ENCODE measurements around the gene CHSY3.

The CHSY3 gene

DNA sequence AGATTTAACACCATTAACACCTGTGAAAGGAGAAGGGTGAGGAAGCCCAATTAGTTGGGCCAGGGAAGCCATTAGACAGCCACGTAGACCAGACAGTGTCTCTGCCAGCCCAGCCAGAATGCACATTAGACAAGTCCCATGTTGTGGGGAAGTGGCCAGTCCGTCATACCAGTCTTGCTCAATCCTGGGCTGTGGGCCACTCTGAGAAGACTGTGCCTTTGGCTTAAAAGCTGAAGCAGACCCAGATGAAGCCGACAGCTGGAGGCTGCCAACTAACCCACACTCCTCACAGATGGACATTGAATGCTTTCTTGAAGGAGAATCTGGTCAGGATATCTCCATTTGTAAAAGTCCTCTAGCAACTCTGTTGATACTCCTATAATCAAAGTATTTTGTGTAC, 128.5 kb downstream of the CHSY3 start:
- DNase-seq = no peak

DNA sequence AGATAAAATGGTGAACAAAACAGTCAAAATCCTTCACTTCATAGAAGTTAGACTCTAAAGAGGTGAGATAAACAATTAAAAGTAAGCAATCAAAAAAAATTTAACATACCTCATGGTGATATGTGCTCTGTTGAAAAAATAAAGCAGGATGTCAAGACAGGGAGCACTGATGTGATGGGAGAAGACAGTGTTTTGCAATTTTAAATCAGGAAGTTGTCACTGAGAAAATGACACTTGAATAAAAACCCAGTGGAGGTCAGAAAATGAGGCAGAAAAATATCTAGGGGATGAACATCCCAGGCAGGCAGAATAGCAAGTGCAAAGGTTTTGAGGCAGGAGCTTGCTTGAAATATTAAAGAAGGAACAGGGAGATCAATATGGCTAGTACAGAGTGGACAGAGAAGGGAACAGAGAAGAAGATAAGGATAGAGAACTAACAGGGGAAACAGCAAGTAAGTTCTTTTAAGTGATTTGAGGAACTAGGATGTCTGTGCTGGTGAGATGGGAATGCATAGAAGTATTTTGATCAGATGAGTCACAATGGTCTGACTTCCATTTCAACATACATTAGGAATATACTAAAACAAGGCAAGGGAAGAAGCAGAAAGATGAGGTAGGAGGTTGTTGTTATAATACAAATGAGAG, 130.4 kb downstream of the CHSY3 start:
- DNase-seq = peak; percentile 60

DNA sequence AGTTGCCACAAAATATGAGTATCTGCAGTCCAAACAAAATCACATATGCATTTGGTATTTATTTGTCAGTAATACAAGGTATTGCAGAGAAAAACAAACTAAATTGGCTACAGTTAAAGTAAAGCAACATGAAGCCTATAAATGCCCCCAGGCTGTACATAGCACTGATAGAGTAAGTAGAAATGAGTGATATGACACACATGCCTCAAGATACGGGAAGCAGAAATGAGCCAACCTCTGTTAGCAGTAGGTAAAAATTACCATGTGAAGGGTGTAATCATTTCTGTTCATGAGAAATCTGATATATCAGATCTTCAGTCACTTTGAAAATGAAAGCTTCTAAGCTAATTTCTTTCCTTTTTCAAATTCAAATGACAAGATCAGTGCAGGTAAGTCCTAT, 131.1 kb downstream of the CHSY3 start:
- peak; percentile 58 for DNase-seq

DNA sequence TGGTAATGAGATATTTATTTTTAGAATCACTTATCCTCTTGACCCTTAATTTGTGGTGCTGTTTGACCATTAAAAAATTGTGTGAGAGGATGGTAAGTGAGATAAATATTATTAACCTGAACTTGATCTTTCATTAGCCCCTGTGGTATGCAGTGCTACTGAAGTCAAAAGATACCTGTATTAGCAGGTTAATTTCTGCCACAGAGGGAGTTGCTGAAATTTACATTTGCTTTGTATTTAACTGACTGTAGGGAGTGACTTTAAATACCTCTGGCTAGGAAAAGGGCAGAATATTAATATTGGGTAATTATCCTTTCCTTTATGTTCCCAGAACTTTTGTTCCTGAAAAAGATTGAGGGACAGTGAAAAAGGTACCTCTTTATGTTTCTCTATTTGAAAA, 133.6 kb downstream of the CHSY3 start:
- DNase-seq = no peak

DNA sequence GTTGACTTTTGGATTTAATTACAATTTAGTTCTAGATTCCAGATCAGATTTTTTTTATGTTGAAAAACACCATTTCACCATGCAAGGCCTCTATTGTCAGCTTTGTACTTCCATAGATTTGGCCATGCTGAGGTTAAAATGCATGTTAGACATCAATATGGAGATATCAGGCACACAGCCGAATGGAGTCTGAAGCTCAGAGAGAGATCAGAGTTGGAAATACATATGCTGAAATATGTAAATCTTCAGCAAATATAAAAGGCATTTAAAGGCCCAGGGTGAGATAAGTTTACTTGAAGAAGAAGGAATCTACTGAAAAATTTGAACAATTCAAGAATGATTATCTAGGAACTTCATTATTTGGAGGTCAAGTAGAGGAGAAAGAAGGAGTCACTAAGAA, 139.6 kb downstream of the CHSY3 start:
- DNase-seq = no peak

DNA sequence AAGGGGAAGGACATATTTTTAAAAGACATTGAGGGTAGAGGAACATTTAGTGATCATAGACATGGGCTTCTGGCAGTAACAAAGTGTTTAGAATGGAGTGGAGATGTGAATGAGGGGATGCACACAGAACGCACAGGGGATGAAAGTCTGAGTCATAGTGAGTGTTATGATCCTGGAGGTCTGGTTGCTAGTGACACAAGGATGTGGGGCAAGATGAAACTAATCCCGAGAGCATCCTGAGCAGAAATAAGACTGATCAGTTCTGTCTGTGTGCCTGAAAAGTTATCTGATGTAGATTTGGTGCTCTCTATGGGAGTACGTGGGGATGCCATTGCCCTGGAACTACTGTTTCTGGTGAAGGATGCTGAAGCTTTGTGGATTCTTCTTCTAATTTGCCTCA, 141.1 kb downstream of the CHSY3 start:
- no peak for DNase-seq

DNA sequence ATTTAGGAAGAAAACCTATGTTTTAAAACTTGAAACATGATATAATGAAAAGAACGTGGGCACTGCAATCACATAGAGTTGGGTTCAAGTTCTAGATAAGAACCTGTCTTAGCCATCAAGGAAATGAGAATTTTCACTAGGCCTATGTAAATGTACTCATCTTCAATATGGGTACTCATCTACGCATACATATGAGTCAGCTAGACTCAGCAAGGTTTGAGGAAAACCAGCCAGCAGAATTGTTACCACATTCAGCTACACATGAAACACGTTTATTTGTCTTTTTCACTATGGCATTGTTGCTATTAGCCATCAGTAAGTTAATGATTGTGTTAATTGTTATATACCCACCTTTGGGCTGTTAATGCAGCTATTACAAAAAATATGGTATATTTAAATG, 146.3 kb downstream of the CHSY3 start:
- DNase-seq = no peak

DNA sequence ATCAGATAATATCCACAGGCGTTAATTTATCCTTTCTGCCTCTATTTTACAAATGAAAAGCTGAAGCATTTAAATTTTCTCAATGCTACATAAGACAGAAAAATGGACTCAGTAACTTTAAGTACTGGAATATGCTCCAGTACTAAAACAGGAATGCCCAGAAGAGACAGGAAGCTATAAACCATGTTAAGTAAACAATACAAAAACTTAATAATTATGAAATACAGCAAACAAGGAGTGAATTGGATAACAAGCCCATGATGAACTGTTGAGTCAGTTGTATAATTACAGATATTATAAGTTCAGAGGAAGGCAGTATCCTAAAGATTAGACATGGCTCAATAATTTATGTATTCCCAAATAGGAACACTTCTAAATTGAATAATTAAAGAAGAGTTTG, 148.5 kb downstream of the CHSY3 start:
- no peak for DNase-seq

DNA sequence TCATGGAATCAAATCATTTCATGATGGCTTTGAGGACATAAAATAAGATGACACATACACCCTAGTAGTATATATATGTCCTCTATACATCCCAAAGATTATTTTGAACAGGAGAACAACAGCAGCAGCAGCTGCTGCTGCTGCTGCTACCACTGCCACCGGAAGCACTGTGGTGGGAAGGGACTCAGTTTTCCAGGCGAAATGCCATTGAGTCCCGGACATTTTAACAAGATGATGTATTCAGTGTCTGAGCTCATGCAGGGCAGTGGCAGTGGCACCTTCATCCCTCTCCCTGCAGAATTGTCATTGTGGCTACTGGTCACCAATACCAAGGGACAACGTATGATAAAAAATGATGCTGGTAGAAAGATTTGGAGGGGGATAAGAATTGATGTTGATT, 151.3 kb downstream of the CHSY3 start:
- no peak for DNase-seq

DNA sequence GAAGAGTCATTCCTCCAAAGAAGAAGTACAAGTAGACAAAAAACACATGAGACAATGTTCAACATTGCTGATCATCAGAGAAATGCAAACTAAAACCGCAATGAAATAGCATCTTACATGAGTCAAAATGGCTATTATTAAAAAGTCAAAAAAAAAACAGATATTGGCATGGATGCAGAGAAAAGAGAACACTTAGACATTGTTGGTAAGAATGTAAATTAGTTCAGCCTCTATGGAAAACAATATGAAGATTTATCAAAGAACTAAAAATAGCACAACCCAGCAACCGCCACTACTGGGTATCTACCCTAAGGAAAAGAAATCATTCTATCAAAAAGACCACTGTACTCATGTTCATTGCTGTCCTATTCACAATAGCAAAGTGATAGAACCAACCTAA, 157.5 kb downstream of the CHSY3 start:
- DNase-seq = no peak

DNA sequence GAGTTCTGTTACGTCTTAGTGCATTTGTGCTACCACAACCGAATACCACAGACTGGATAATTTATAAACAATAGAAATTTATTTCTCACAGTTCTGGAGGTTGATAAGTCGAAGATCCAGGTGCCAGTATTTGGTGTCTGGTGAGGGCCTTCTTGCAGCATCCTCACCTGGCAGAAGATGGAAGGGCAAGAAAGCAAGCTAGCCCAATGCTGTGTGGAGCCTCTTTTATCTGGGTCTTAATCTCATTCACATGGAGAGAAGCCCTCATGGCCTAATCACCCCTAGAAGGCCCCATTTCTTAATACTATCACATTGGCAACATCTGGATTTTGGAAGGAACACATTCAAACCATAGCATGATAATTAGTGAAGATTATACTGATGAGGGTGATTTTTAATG, 159.3 kb downstream of the CHSY3 start:
- no peak for DNase-seq

DNA sequence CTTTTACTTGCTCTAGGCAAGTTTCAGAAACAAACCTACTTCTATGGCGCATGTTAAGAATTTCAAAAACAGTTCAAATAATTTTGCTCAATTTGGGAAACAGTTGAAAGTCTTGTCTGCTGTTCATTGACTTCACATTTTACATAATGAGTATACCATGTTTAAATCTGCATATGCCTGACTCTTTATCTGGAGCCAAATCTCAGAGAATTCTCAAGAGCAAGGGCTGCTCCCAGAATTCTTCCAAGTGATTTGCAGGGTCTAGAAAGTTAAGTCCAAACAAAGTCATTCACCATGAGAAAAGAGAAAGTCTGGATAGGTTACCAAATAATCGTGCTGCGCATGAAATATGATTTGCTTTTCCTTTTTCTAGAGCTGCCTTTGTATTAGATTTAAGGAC, 160.2 kb downstream of the CHSY3 start:
- no peak for DNase-seq

DNA sequence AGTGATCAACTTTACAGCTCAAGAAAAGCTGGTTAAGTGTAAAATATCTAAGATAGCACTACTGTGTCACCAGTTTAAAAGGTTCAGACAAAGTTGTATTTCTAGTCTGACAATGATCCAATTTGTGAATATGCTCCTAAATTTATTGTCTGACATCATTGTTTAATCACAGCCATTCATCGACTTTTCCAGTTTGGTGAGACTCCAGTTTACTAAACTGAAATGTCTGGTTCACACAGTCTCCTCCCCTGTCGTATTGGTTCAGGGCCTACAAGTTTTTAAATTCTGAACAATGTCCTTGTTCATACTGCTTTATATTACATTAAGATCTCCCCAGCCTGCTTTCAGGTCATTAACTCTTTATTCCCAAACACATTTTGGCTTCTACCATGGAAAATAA, 161.4 kb downstream of the CHSY3 start:
- DNase-seq = no peak

DNA sequence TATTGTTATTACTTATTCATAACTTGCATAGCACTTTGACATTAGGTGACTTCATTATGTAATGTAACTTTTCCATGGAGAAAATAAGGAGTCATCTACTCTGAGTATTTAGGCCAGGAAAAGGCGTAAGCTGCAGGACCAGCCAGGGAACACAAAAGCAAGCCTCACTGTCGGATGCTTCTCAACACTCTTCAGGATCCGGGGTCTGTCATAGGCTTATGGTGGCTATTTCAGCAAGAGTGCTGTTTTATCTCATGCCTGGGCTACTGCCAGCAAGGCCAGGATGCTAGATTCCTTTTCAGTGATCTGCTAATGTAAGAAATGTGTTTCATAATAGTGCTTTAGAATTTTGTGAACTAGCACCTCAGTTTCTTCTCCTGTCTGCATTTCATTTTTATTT, 162.4 kb downstream of the CHSY3 start:
- peak; percentile 5 for DNase-seq

DNA sequence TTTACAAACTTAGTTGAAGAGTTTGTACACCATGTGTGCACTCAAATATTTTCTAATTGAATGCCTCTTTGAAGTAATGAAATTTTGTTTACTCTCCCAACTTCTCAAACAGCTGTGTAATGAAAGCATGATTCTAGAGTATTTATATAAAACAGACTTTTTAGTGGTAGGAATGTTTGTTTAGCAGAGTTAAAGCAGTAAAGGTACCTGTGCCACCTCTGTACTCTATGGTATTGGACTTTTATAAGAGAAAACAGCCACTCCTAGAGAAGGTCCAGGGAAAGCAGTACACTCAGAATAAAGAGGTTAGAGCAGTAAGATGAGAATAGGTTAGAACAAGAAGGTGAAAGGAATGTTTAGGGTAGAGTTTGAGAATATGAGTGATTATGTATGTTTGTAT, 163.1 kb downstream of the CHSY3 start:
- DNase-seq = no peak

DNA sequence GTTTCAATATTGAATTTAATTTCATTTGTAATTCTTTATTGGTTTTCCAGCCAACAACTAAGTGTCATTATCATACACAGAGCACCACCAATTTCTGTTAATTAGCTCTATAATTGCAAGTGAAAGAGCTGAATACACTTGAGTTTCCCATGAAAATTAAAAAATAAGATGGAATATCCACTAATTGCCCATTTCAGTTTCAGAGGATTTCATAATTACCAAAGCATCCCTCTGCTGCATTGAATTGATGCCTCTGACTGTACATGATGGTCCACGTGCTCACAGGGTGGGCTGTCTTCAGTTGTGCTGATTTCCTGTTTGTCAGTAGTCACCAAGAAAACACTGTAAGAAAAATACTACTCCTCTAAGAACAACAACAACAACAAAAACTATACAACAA, 163.8 kb downstream of the CHSY3 start:
- DNase-seq = no peak

DNA sequence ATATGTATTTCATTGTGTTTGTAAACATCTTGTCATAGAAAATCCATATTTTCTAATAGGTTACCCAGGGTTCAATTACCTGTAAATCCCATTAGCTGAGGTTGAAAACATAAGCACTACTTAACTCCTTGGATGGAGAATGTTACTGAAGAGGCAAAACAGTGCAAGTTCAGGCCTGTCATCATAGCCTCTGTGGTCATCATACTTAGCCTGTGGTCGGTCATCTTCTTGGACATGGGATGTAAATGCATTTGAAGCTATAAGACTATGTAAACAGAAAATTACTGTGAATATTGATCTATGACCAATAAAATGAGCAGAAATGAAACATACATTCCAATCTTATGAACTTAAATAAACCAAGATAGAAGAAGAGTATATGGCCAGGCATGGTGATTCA, 164.7 kb downstream of the CHSY3 start:
- DNase-seq = no peak

DNA sequence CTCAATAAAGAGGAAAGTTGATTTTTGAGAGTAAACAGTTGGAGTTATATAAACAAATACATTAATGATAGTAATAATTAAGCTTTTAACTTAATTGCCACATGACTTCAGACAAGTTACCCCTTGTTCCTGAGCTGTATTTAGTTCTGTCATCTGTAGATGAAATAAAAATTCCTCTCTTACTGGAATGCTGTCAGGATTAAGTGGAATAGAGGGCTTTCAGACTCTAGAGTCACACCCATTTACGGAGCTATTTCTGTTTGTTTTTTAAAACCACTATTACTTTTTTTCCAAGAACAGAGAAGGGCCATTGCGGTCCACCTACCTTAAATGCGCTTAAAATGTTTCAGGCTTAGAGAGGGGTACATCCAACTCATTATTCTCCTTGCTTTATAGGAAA, 170.6 kb downstream of the CHSY3 start:
- no peak for DNase-seq

DNA sequence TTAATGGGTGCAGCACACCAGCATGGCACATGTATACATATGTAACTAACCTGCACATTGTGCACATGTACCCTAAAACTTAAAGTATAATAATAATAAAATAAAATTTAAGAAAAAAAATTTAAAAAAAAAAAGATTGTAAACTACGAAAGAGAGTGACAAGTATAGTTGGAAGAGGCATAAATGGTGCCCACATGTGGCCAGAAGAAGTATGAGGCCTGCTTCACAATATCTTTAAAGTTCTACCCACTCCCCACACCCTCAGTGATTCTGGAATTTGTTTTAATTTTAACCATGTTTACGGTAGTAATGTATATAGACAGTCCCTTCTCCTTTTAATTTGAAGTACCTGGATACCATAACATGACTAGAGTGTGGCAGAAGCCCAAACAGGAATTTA, 172.7 kb downstream of the CHSY3 start:
- DNase-seq = no peak

DNA sequence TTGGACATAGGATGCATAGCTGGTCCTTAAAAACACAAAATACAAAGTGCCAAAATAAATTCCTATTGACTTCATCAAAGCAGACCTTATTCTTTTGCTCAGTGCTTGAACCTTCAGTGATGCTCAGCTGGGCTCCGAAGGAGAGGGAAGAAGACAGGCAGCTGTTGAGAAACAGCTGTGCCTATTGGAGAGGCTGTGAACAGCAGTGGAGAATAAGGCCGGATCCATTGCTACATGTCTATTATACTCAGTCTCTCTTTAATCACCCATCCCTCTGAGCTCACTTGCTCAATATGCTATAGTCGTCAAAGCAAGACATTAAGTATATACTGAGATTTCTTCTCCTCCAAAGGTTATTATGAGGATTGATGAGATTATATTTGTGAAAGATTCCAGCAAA, 174.4 kb downstream of the CHSY3 start:
- DNase-seq = no peak

DNA sequence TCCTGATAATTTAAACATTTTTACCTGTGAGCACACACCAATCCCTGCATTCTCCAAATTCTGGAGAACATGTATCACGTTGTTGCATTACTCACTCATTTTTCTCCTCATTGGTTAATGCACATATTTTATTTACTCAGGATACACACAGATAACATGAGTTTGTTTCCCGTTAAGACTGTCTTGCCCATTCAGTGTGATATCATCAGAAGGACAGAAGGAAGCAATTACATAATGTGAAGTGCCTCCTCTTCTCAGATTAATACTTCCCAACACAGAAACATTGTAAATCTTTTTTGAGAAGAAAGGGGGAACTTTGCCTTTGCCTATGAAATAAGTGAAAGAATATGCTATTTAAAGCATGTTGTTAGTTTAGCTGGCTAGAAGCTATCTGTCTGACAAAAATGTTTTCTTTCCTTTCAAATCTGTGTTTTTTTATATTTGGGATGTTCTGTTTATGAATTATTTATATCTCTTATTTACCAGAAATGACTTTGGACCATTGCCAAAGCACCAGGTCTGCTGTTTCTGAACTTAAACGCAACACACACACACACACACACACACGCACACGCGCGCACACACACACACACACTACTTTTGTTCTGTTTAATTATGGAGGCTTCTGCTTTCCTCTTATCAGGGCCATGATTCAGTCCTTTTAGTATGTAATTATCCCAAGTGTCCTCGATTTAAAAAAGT, 186.5 kb downstream of the CHSY3 start:
- DNase-seq = no peak

DNA sequence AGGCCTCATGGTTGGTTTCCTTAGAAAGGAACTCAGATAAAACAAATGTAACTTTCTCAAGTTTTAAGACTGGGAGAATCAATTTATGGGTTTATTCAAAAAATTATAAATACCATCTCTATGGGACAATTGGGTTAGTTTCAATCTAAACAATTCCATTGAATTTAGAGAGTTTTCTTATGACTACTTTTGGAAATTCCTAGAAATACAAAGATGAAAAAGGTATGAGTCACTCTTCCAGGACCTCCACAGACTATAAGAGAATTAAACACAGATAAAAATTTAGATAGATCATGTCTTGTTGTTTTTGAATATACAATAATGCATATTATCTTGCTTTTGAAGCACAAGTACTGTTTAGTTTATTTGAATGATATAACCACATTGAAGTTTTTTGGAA, 188.7 kb downstream of the CHSY3 start:
- no peak for DNase-seq

DNA sequence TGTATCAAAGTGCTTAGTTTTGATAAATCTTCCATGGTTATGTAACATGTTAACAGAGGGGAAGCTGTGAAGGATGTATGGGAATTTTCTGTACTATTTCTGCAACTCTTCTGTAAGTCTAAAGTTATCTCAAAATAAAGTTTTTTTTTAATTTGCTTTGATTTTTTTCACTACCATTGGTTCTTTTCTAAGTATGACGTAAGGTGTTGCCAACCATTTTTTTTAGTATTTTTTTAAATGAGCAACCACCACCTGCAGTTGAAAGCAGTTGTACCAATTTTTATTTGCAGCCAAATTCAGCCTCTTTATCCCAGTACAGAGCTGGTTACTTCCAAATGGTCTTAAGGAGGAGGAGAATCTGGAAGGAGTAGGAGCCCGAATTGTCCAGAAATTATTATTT, 192.2 kb downstream of the CHSY3 start:
- DNase-seq = no peak

DNA sequence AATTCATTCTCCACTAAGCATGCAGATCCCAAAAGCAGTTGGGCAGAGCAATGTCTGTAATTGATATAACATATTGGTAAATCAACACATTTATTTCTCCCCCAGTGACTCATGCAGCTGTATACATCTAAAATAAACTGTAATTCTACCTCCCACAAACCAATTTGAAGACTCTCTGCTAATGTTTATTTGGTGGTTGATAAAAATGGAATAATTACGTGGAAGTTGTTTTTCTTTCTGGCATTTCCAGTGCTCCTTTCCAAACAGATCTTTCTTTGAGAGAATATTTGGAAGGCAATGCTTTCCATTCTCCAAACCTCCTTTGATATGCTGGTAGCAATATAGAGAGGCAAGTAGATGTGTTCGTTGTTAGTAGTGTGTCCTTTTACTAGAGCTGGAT, 194.7 kb downstream of the CHSY3 start:
- DNase-seq = no peak

DNA sequence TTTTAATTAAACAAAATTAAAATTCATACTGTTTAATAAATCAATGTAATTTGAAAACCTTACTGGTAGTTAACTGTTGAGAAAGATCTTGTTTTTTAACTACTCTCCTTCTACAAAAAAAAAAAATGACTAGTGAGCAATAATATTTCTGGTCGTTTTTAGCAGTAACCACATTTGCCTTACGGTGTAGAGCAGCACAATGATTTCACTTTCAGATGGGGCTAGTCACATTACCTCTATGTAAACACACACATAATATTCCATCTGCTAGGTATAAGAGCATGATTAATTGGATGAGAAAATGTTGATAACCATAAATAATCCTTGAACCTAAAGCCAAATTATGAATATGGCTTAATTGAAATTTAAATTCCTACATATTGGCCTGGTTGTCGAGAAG, 198.1 kb downstream of the CHSY3 start:
- DNase-seq = no peak
